Neural cell (in vitro differentiated cells): Measurements from ENCODE around the gene AGK. TPM values are rescaled to one million over a fixed set of nuclear protein-coding genes. Genes with fewer than 3 reads are reported as not detected.

Experiments used
- H2AFZ ChIP-seq: fragments of 200-600, 300-800 bp; sonication (generic), shearing (Covaris generic); 2 replicates; pipeline ENCODE4 v1.6.0; 2014; ENCODE audit warnings: low read depth, mild to moderate bottlenecking, antibody characterized with exemption, low read length, moderate library complexity
- H3F3A ChIP-seq: fragments of 200-600 bp; shearing (Covaris generic); 2 replicates; pipeline ENCODE4 v1.6.1; 2016; ENCODE audit warnings: mild to moderate bottlenecking, moderate library complexity, mixed read lengths, antibody characterized with exemption, low read length; ENCODE audit not compliant: insufficient read depth, poor library complexity, severe bottlenecking
- H3K27ac ChIP-seq: fragments of 200-600, 300-800 bp; sonication (generic), shearing (Covaris generic); 2 replicates; pipeline ENCODE4 v1.5.1; 2014; ENCODE audit warnings: mild to moderate bottlenecking, low read length, moderate library complexity
- H3K27me3 ChIP-seq: fragments of 300-800, 200-600 bp; sonication (generic), shearing (Covaris generic); 2 replicates; pipeline ENCODE4 v1.6.0; 2014; ENCODE audit warnings: mild to moderate bottlenecking, low read depth, low read length, moderate library complexity; ENCODE audit not compliant: insufficient read depth
- H3K36me3 ChIP-seq: fragments of 300-800, 200-600 bp; sonication (generic), shearing (Covaris generic); 2 replicates; pipeline ENCODE4 v1.5.1; 2014; ENCODE audit warnings: mild to moderate bottlenecking, antibody characterized with exemption, low read length, moderate library complexity; ENCODE audit not compliant: insufficient read depth
- H3K4me2 ChIP-seq: fragments of 300-800, 200-600 bp; sonication (generic), shearing (Covaris generic); 2 replicates; pipeline ENCODE4 v1.6.0; 2014; ENCODE audit warnings: mild to moderate bottlenecking, low read length
- H3K4me3 ChIP-seq: fragments of 300-800, 200-600 bp; sonication (generic), shearing (Covaris generic); 2 replicates; pipeline ENCODE4 v1.5.1; 2014; ENCODE audit warnings: mild to moderate bottlenecking, low read length, moderate library complexity
- H3K79me2 ChIP-seq: fragments of 200-600 bp; shearing (Covaris generic); replicated peaks from 2 replicates; pipeline ENCODE4 v1.6.0; 2014; ENCODE audit warnings: mild to moderate bottlenecking, low read length, moderate library complexity; ENCODE audit not compliant: insufficient read depth
- H3K9ac ChIP-seq: fragments of 300-800, 200-600 bp; sonication (generic), shearing (Covaris generic); 2 replicates; pipeline ENCODE4 v1.6.1; 2016; ENCODE audit warnings: mild to moderate bottlenecking, low read length, mixed read lengths
- H3K9me2 ChIP-seq: fragments of 200-600 bp; shearing (Covaris generic); 2 replicates; pipeline ENCODE4 v1.6.1; 2016; ENCODE audit warnings: mild to moderate bottlenecking, low read length, mixed read lengths; ENCODE audit not compliant: insufficient read depth
- H3K9me3 ChIP-seq: fragments of 200-600, 300-800 bp; sonication (generic), shearing (Covaris generic); 2 replicates; pipeline ENCODE4 v1.6.1; 2016; ENCODE audit warnings: mild to moderate bottlenecking, mixed run types, low read length, moderate library complexity, mixed read lengths
- H4K20me1 ChIP-seq: fragments of 200-600 bp; shearing (Covaris generic); 2 replicates; pipeline ENCODE4 v1.6.1; 2016; ENCODE audit warnings: mild to moderate bottlenecking, mixed run types; ENCODE audit not compliant: insufficient read depth
- EP300 ChIP-seq: fragments of 450-650 bp; conservative IDR thresholded peaks from 2 replicates; pipeline ENCODE4 v1.6.1; 2014; ENCODE audit warnings: antibody characterized with exemption, mild to moderate bottlenecking, moderate library complexity; ENCODE audit not compliant: poor library complexity, severe bottlenecking
- EZH2 ChIP-seq: fragments of 200-600, 300-800 bp; shearing (Covaris generic), sonication (generic); IDR thresholded peaks from 2 replicates; pipeline ENCODE4 v1.6.1; 2014; ENCODE audit warnings: antibody characterized with exemption, low read length, borderline replicate concordance, mild to moderate bottlenecking; ENCODE audit not compliant: insufficient read depth, poor library complexity, severe bottlenecking
- MXI1 ChIP-seq: fragments of 450-650 bp; conservative IDR thresholded peaks from 2 replicates; pipeline ENCODE4 v1.6.1; 2014; ENCODE audit warnings: antibody characterized with exemption, mild to moderate bottlenecking; ENCODE audit not compliant: poor library complexity, severe bottlenecking
- POLR2AphosphoS5 ChIP-seq: IDR thresholded peaks from 2 replicates; pipeline ENCODE4 v1.6.1; 2012
- RAD21 ChIP-seq: fragments of 450-650 bp; conservative IDR thresholded peaks from 2 replicates; pipeline ENCODE4 v1.6.1; 2014; ENCODE audit warnings: antibody characterized with exemption, mild to moderate bottlenecking, moderate library complexity
- SMC3 ChIP-seq: fragments of 450-650 bp; conservative IDR thresholded peaks from 2 replicates; pipeline ENCODE4 v1.6.1; 2014; ENCODE audit warnings: antibody characterized with exemption, mild to moderate bottlenecking, moderate library complexity; ENCODE audit not compliant: poor library complexity
- TAF1 ChIP-seq: IDR thresholded peaks from 2 replicates; pipeline ENCODE4 v1.6.1; 2012; ENCODE audit warnings: low read depth
- polyA plus RNA-seq: library from polyadenylated mRNA; depleted of rRNA; stranded (reverse); fragments of >200 nt; gene quantifications from 2 replicates; pipeline ENCODE4 v1.2.3, GENCODE V29; 2014
- TF ChIP-seq, protein P1 (sequence below): fragments of 450-650 bp; IDR thresholded peaks from 2 replicates; pipeline ENCODE4 v1.5.1; 2014; ENCODE audit warnings: antibody characterized with exemption, mild to moderate bottlenecking, moderate library complexity; ENCODE audit not compliant: poor library complexity, severe bottlenecking
- TF ChIP-seq, protein P2 (sequence below): IDR thresholded peaks from 2 replicates; pipeline ENCODE4 v1.6.1; 2012; ENCODE audit warnings: borderline replicate concordance

AGK gene
- polyA plus RNA-seq, 1 donor from 2014 or later: 59.8 TPM

DNA sequence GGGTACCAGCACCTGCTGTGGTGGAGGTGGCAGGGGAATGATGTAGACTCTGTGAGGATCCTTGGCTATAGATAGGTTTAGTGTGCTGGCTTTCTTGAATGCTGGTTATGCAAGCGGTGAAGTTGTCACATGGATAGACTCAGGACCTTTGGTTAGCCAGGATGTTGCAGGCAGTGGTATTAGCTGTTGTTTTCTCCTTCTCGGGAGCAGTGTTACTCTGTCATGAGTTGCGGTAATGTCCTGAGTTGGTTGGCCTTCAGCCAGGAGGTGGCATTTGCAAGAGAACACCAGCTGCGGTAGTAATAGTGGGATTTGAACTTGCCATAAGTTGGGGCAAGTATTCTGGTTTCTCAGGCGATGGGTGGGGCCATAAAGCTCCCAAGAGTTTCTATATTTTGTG is 10.8 kb downstream of the AGK start:
- H3F3A ChIP-seq: no peaks in the 10 kb centered on the region
- H3K27ac ChIP-seq: no peak overlapping the region
- peaks cover 7% of the 10 kb centered on the region for H3K9me3 ChIP-seq
- no peaks in the 10 kb centered on the region for H3K27me3 ChIP-seq
- H3K36me3 ChIP-seq: peaks cover 4% of the 10 kb centered on the region
- TF ChIP-seq MXI1 (no peak), SMC3 (no peak), EP300 (no peak), TAF1 (no peak), POLR2AphosphoS5 (no peak)
- TF ChIP-seq, protein P1, sequence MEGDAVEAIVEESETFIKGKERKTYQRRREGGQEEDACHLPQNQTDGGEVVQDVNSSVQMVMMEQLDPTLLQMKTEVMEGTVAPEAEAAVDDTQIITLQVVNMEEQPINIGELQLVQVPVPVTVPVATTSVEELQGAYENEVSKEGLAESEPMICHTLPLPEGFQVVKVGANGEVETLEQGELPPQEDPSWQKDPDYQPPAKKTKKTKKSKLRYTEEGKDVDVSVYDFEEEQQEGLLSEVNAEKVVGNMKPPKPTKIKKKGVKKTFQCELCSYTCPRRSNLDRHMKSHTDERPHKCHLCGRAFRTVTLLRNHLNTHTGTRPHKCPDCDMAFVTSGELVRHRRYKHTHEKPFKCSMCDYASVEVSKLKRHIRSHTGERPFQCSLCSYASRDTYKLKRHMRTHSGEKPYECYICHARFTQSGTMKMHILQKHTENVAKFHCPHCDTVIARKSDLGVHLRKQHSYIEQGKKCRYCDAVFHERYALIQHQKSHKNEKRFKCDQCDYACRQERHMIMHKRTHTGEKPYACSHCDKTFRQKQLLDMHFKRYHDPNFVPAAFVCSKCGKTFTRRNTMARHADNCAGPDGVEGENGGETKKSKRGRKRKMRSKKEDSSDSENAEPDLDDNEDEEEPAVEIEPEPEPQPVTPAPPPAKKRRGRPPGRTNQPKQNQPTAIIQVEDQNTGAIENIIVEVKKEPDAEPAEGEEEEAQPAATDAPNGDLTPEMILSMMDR: no peak
- no peak overlapping the region for H3K4me2 ChIP-seq
- H3K9ac ChIP-seq: no peak overlapping the region
- H2AFZ ChIP-seq: no peak overlapping the region
- H3K79me2 ChIP-seq: no peaks in the 10 kb centered on the region
- no peaks in the 10 kb centered on the region for H4K20me1 ChIP-seq
- no peak overlapping the region for H3K4me3 ChIP-seq
- no peaks in the 10 kb centered on the region for H3K9me2 ChIP-seq

DNA sequence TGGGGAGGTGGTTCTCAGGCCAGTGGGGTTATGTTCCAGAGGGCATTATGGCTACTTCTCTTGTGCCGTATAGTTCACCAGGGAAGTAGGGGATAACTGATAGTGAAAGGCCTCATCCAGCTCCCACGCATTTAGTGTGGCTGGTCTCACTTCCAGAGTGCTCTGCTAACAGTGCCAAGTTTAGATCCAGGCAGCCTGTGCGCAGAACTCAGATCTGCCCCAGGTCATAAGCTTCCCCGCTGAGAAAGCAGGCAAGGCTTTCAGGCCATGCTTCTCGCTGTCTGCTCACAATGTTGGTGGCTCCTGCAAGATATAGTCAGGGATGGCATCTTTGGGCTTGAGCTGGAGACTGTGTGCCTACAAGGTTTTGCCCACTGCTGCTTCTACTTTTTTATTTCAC is 11.3 kb downstream of the AGK start:
- H3K79me2 ChIP-seq: no peaks in the 10 kb centered on the region
- H3K36me3 ChIP-seq: peaks cover 4% of the 10 kb centered on the region
- H3K9me2 ChIP-seq: no peaks in the 10 kb centered on the region
- H4K20me1 ChIP-seq: no peaks in the 10 kb centered on the region
- H2AFZ ChIP-seq: no peak overlapping the region
- H3K27ac ChIP-seq: no peak overlapping the region
- no peak overlapping the region for H3K9ac ChIP-seq
- TF ChIP-seq POLR2AphosphoS5: no peak
- TF ChIP-seq TAF1: no peak
- TF ChIP-seq MXI1: no peak
- TF ChIP-seq EP300: no peak
- TF ChIP-seq, protein P1: no peak
- TF ChIP-seq EZH2: no peak
- TF ChIP-seq, protein P2, sequence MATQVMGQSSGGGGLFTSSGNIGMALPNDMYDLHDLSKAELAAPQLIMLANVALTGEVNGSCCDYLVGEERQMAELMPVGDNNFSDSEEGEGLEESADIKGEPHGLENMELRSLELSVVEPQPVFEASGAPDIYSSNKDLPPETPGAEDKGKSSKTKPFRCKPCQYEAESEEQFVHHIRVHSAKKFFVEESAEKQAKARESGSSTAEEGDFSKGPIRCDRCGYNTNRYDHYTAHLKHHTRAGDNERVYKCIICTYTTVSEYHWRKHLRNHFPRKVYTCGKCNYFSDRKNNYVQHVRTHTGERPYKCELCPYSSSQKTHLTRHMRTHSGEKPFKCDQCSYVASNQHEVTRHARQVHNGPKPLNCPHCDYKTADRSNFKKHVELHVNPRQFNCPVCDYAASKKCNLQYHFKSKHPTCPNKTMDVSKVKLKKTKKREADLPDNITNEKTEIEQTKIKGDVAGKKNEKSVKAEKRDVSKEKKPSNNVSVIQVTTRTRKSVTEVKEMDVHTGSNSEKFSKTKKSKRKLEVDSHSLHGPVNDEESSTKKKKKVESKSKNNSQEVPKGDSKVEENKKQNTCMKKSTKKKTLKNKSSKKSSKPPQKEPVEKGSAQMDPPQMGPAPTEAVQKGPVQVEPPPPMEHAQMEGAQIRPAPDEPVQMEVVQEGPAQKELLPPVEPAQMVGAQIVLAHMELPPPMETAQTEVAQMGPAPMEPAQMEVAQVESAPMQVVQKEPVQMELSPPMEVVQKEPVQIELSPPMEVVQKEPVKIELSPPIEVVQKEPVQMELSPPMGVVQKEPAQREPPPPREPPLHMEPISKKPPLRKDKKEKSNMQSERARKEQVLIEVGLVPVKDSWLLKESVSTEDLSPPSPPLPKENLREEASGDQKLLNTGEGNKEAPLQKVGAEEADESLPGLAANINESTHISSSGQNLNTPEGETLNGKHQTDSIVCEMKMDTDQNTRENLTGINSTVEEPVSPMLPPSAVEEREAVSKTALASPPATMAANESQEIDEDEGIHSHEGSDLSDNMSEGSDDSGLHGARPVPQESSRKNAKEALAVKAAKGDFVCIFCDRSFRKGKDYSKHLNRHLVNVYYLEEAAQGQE: no peak
- no peak for TF ChIP-seq SMC3
- TF ChIP-seq RAD21: no peak
- H3K9me3 ChIP-seq: peaks cover 7% of the 10 kb centered on the region
- H3K4me2 ChIP-seq: no peak overlapping the region
- no peaks in the 10 kb centered on the region for H3F3A ChIP-seq
- H3K4me3 ChIP-seq: no peak overlapping the region
- H3K27me3 ChIP-seq: no peaks in the 10 kb centered on the region
